Loucy (cell line): ENCODE measurements around the gene DNAH8.

Experiments
- EZH2phosphoT487 ChIP-seq: fragments of 200-600 bp; IDR thresholded peaks from 2 replicates; pipeline ENCODE4 v1.6.1; 2018; ENCODE audit warnings: antibody characterized with exemption, mild to moderate bottlenecking, moderate library complexity, borderline replicate concordance
- TF ChIP-seq, protein P1 (sequence below): fragments of 200-600 bp; sonication (generic); conservative IDR thresholded peaks from 2 replicates; pipeline ENCODE4 v1.5.1; 2014; ENCODE audit warnings: mild to moderate bottlenecking, antibody characterized with exemption, low read length

DNA sequence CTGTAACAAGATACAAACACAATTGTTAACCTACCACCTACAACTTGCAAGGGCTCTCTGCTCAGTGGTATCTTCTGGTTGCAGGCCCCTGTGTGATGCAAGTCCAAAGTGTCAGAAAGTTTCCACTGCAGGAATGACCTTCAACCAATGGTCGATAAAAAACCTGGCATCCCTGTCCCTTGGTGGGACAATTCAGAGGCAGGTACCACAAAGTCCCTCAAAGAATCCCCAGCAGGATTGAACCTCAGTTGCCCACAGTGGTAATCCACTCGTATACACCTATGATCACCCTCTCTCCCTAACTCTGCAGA lies 28.1 kb upstream of the DNAH8 start:
- TF ChIP-seq, protein P1, sequence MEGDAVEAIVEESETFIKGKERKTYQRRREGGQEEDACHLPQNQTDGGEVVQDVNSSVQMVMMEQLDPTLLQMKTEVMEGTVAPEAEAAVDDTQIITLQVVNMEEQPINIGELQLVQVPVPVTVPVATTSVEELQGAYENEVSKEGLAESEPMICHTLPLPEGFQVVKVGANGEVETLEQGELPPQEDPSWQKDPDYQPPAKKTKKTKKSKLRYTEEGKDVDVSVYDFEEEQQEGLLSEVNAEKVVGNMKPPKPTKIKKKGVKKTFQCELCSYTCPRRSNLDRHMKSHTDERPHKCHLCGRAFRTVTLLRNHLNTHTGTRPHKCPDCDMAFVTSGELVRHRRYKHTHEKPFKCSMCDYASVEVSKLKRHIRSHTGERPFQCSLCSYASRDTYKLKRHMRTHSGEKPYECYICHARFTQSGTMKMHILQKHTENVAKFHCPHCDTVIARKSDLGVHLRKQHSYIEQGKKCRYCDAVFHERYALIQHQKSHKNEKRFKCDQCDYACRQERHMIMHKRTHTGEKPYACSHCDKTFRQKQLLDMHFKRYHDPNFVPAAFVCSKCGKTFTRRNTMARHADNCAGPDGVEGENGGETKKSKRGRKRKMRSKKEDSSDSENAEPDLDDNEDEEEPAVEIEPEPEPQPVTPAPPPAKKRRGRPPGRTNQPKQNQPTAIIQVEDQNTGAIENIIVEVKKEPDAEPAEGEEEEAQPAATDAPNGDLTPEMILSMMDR: no peak
- TF ChIP-seq EZH2phosphoT487: no peak
